ENCODE data around the gene APOBEC3G. TPM values are rescaled to one million over a fixed set of nuclear protein-coding genes. Genes with fewer than 3 reads are reported as not detected.
"Not testable (repeated sequence)": the region's sequence is repeated elsewhere in the genome, so short reads cannot be mapped to it uniquely, and the experiment has no call there.

Gene APOBEC3G
- total and polyA plus RNA-seq, 2 experiments from 2014 or later = 2.1 to 3.3 TPM

DNA sequence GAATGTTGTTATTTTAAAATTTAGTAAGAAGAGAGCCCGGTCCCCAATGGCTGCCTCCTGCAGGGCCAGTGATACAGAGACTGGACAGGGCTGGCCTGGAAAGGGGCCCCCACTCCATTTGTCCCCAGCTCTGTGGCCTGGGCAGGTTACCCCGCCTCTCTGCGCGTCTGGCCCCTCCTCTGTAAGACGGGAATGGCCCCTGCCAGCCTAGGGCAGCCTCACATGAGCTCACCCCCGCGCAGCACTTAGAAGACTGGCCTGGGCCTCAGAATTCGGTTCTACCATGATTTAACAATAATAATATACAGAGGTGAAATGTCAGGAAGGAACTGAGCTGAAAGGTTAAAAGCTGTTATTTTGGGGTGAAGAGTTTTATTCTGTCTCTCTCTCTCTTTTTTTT, 1.3 kb downstream of the APOBEC3G start:
- Histone ChIP-seq H3K9me2 (ENCODE audit: insufficient read depth) (no peaks in the 10 kb centered on the region), H3K27me3 (ENCODE audit: insufficient read depth) (no peaks in the 10 kb centered on the region), H3K4me2 (no peak overlapping the region), H4K20me1 (replicated peaks; ENCODE audit: insufficient read depth) (no peaks in the 10 kb centered on the region), H2AFZ (no peak overlapping the region), H3K27ac (ENCODE audit: low read depth) (no peak overlapping the region), H3K36me3 (ENCODE audit: insufficient read depth) (no peaks in the 10 kb centered on the region), H3K4me3 (no peak overlapping the region), H3K79me2 (replicated peaks; ENCODE audit: insufficient read depth) (no peaks in the 10 kb centered on the region), H3F3A (replicated peaks; ENCODE audit: low read depth) (0 out of 2 replicates have a peak, but pooled peaks cover 3% of the 10 kb centered on the region), H3K4me1 (ENCODE audit: insufficient read depth) (peaks cover 13% of the 10 kb centered on the region)
- Mint-ChIP-seq H3K36me3 (ENCODE audit: low read depth) (no peaks in the 10 kb centered on the region), H3K27me3 (ENCODE audit: insufficient read depth, low read depth, poor library complexity) (peaks cover 22% of the 10 kb centered on the region), H3K9me3 (no peaks in the 10 kb centered on the region), H3K4me3 (no peak overlapping the region), H3K27ac (no peak overlapping the region), H3K4me1 (peaks cover 31% of the 10 kb centered on the region)
- DNase-seq (ENCODE audit: low spot score) (no peak), ATAC-seq (no peak)
- no peak for TF ChIP-seq ZNF114 (CRISPR knock-in tag; IDR thresholded peaks at IDR 0.05)
- TF ChIP-seq EZH2 (IDR thresholded peaks at IDR 0.05; ENCODE audit: low read depth, unreplicated experiment) = no peak
- no peak for TF ChIP-seq NANOG (IDR thresholded peaks at IDR 0.05; ENCODE audit: borderline replicate concordance)
- TF ChIP-seq POLR2AphosphoS5 (IDR thresholded peaks at IDR 0.05; ENCODE audit: low read depth) = no peak
- no peak for TF ChIP-seq JUNB (IDR thresholded peaks at IDR 0.05; ENCODE audit: unreplicated experiment)
- TF ChIP-seq EZH2phosphoT487 (IDR thresholded peaks at IDR 0.05; ENCODE audit: unreplicated experiment) = no peak
- TF ChIP-seq, protein P1, sequence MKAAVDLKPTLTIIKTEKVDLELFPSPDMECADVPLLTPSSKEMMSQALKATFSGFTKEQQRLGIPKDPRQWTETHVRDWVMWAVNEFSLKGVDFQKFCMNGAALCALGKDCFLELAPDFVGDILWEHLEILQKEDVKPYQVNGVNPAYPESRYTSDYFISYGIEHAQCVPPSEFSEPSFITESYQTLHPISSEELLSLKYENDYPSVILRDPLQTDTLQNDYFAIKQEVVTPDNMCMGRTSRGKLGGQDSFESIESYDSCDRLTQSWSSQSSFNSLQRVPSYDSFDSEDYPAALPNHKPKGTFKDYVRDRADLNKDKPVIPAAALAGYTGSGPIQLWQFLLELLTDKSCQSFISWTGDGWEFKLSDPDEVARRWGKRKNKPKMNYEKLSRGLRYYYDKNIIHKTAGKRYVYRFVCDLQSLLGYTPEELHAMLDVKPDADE (IDR thresholded peaks at IDR 0.05) = no peak
- no peak for TF ChIP-seq ZNF331 (CRISPR knock-in tag; IDR thresholded peaks at IDR 0.05; ENCODE audit: low read depth)
- no peak for TF ChIP-seq ZNF462 (CRISPR knock-in tag; IDR thresholded peaks at IDR 0.05)
- TF ChIP-seq CTCF (conservative IDR thresholded peaks at IDR 0.05; ENCODE audit: low read depth in 2 of 2) = no peak

DNA sequence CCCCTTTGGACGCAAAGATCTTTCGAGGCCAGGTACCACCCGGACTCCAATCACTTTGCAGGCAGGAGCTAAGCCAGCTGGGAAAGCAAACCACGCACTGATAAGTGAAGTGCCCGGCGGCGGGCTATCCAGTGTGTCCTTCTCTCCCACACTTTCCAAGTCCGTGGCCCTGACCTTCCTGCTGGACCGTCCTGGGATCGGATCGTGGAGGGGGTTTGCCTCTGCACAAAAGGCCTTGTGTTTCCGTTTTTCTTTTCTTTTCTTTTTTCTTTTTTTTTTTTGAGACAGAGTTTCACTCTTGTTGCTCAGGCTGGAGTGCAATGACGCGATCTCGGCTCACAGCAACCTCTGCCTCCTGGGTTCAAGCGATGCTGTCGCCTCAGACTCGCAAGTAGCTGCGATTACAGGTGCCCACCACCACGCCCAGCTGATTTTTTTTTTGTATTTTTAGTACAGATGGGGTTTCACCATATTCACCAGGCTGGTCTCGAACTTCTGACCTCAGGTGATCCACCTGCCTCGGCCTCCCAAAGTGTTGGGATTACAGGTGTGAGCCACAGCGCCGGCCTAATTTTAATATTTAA, 2.1 kb downstream of the APOBEC3G start:
- H3K27ac Mint-ChIP-seq; H3K4me2 ChIP-seq; H3K27me3 ChIP-seq (ENCODE audit: insufficient read depth); H3K79me2 ChIP-seq (replicated peaks; ENCODE audit: insufficient read depth); H2AFZ ChIP-seq; H3K4me1 ChIP-seq (ENCODE audit: insufficient read depth); H3K4me3 ChIP-seq; H3K4me3 Mint-ChIP-seq; H3K36me3 ChIP-seq (ENCODE audit: insufficient read depth); H3K9me2 ChIP-seq (ENCODE audit: insufficient read depth); DNase-seq (ENCODE audit: low spot score); H3K9me3 Mint-ChIP-seq; H3F3A ChIP-seq (replicated peaks; ENCODE audit: low read depth); H3K27ac ChIP-seq (ENCODE audit: low read depth); H4K20me1 ChIP-seq (replicated peaks; ENCODE audit: insufficient read depth); ATAC-seq; H3K36me3 Mint-ChIP-seq (ENCODE audit: low read depth): not testable (repeated sequence)
- peaks cover 19% of the 10 kb centered on the region for H3K27me3 Mint-ChIP-seq (ENCODE audit: insufficient read depth, low read depth, poor library complexity)
- H3K4me1 Mint-ChIP-seq = peaks cover 27% of the 10 kb centered on the region
